Fibroblast of lung (primary cell): ENCODE results near the gene STX3. TPM values are rescaled to one million over a fixed set of nuclear protein-coding genes. Genes with fewer than 3 reads are reported as not detected.

Experiments
- DNase-seq, 2 donors: peaks; one replicate each; pipeline versions ENCODE4 v3.0.0 to v3.0.0-alpha.2; 2010; ENCODE audit warnings: low read depth in 2 of 2
- H2AFZ ChIP-seq: 2 replicates; pipeline ENCODE4 v1.5.1; 2012; ENCODE audit warnings: low read length, control low read depth, inconsistent platforms
- H3K27ac ChIP-seq: 2 replicates; pipeline ENCODE4 v1.5.1; 2011; ENCODE audit warnings: low read length, control low read depth; ENCODE audit not compliant: insufficient read depth
- H3K27me3 ChIP-seq: 2 replicates; pipeline ENCODE4 v1.5.1; 2011; ENCODE audit warnings: mild to moderate bottlenecking, low read length; ENCODE audit not compliant: control insufficient read depth, insufficient read depth
- H3K36me3 ChIP-seq: 2 replicates; pipeline ENCODE4 v1.5.1; 2011; ENCODE audit warnings: low read length; ENCODE audit not compliant: control insufficient read depth, insufficient read depth
- H3K4me1 ChIP-seq: 2 replicates; pipeline ENCODE4 v1.5.1; 2011; ENCODE audit warnings: low read length; ENCODE audit not compliant: control insufficient read depth, insufficient read depth; ENCODE audit errors: extremely low read depth
- H3K4me2 ChIP-seq: 2 replicates; pipeline ENCODE4 v1.5.1; 2011; ENCODE audit warnings: low read length, control low read depth; ENCODE audit not compliant: insufficient read depth; ENCODE audit errors: extremely low read depth
- H3K4me3 ChIP-seq, 4 experiments: fragments of 200-600 bp in 1 of 4; sonication (generic) in 1 of 4; replicated peaks in 1 of 4; 2 replicates each; pipeline ENCODE4 v1.5.1; 2011 to 2016; ENCODE audit warnings: low read length in 4 of 4, low read depth in 3 of 4, mild to moderate bottlenecking in 3 of 4, control low read depth in 2 of 4, inconsistent platforms in 1 of 4, mixed read lengths in 1 of 4; ENCODE audit not compliant: insufficient read depth in 1 of 4; ENCODE audit errors: control extremely low read depth in 1 of 4
- H3K79me2 ChIP-seq: 2 replicates; pipeline ENCODE4 v1.5.1; 2012; ENCODE audit warnings: mild to moderate bottlenecking, low read length, inconsistent platforms; ENCODE audit not compliant: control insufficient read depth, insufficient read depth
- H3K9ac ChIP-seq: 2 replicates; pipeline ENCODE4 v1.5.1; 2011; ENCODE audit warnings: mild to moderate bottlenecking, low read length, control low read depth; ENCODE audit not compliant: insufficient read depth
- H3K9me3 ChIP-seq: 2 replicates; pipeline ENCODE4 v1.5.1; 2012; ENCODE audit warnings: low read depth, low read length; ENCODE audit not compliant: control insufficient read depth, insufficient read depth
- H4K20me1 ChIP-seq: 2 replicates; pipeline ENCODE4 v1.5.1; 2011; ENCODE audit warnings: low read length; ENCODE audit not compliant: control insufficient read depth, insufficient read depth; ENCODE audit errors: extremely low read depth
- EZH2 ChIP-seq: IDR thresholded peaks from 2 replicates; pipeline ENCODE4 v1.5.1; 2012; ENCODE audit warnings: low read length, control low read depth, mild to moderate bottlenecking; ENCODE audit errors: missing control alignments
- polyA plus RNA-seq, 2 donors: library from polyadenylated mRNA; depleted of rRNA in 1 of 2; stranded (reverse) in 1 of 2; unstranded in 1 of 2; fragments of >200 nt; gene quantifications; 2 replicates each; pipeline ENCODE4 v1.2.1, GENCODE V29; 2011 to 2012; ENCODE audit warnings: missing spikeins in 1 of 2
- total RNA-seq: library from RNA; depleted of rRNA; stranded (reverse); fragments of >200 nt; gene quantifications from 2 replicates; pipeline ENCODE4 v1.2.1, GENCODE V29; 2014
- TF ChIP-seq, protein P1 (sequence below), 2 donors: IDR thresholded peaks in 1 of 2; conservative IDR thresholded peaks in 1 of 2; 1 replicate in 1 of 2; 2 replicates in 1 of 2; pipeline ENCODE4 v1.5.1; 2011 to 2012; ENCODE audit warnings: low read length in 2 of 2, control low read depth in 1 of 2, inconsistent platforms in 1 of 2, low read depth in 1 of 2, mild to moderate bottlenecking in 1 of 2

Gene STX3
- total and polyA plus RNA-seq, 2 donors (not counting 1 experiment from before 2014, with no cell fraction given), result 19.0 to 21.9 TPM

DNA sequence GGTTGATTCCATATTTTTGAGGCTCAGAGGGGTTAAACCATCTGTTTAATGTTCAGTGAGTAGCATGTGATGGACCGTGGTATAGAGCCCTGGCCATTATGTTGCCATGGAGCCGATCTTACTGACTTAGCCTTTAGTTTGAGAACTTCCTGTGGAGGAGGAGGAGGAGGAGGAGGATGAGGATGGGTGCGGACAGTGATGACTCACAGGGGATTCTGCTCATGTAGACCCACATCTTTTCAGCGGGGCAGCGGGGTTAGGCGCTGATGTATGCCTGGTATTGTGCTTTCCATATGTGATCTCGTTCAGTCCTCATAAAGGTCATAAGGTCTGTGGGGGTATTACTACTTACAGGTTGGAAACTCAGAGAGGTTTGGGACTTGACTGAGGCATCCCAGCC is 13.9 kb downstream of the STX3 start:
- H3K79me2 ChIP-seq, result peaks cover 24% of the 10 kb centered on the region
- no peaks in the 10 kb centered on the region for H3K4me1 ChIP-seq
- no peaks in the 10 kb centered on the region for H4K20me1 ChIP-seq
- no peaks in the 10 kb centered on the region for H3K27me3 ChIP-seq
- H3K9ac ChIP-seq, result no peak overlapping the region
- no peaks in the 10 kb centered on the region for H3K9me3 ChIP-seq
- peaks cover 1% of the 10 kb centered on the region for H3K36me3 ChIP-seq
- no peak overlapping the region for H2AFZ ChIP-seq
- DNase-seq, result no peak
- TF ChIP-seq, protein P1, sequence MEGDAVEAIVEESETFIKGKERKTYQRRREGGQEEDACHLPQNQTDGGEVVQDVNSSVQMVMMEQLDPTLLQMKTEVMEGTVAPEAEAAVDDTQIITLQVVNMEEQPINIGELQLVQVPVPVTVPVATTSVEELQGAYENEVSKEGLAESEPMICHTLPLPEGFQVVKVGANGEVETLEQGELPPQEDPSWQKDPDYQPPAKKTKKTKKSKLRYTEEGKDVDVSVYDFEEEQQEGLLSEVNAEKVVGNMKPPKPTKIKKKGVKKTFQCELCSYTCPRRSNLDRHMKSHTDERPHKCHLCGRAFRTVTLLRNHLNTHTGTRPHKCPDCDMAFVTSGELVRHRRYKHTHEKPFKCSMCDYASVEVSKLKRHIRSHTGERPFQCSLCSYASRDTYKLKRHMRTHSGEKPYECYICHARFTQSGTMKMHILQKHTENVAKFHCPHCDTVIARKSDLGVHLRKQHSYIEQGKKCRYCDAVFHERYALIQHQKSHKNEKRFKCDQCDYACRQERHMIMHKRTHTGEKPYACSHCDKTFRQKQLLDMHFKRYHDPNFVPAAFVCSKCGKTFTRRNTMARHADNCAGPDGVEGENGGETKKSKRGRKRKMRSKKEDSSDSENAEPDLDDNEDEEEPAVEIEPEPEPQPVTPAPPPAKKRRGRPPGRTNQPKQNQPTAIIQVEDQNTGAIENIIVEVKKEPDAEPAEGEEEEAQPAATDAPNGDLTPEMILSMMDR (conservative IDR thresholded peaks at IDR 0.05 in 1 of 2, IDR thresholded peaks at IDR 0.05 in 1 of 2; ENCODE audit: low read depth in 1 of 2, low read length in 2 of 2), result no peak
- TF ChIP-seq EZH2, result no peak
- H3K4me3 ChIP-seq, result no peak overlapping the region
- no peak overlapping the region for H3K4me2 ChIP-seq
- no peak overlapping the region for H3K27ac ChIP-seq

DNA sequence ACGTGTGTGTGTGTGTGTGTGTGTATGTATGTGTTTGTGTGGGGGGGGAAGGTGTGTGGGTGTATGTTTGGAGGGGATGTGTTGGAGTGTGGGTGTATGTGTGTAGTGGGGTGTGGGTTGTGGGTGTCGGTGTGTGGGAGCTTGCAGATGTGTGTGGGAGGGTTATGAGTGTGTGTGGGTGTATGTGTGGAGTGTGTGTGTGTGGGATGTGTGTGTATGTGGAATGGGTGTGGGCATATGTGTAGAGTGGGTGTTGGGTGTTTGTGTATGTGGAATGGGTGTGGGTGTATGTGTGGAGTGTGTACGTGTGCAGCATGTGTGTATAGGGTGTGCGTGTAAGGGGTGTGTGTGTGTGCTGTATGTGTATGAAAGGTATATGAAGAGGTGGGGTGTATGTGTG is 14.7 kb downstream of the STX3 start:
- Histone ChIP-seq H2AFZ (no peak overlapping the region), H3K79me2 (peaks cover 22% of the 10 kb centered on the region), H3K4me3 (no peak overlapping the region), H4K20me1 (no peaks in the 10 kb centered on the region), H3K27me3 (no peaks in the 10 kb centered on the region), H3K36me3 (peaks cover 1% of the 10 kb centered on the region), H3K9me3 (no peaks in the 10 kb centered on the region), H3K27ac (no peak overlapping the region), H3K4me2 (no peak overlapping the region), H3K4me1 (no peaks in the 10 kb centered on the region), H3K9ac (no peak overlapping the region)
- no peak for TF ChIP-seq EZH2
- DNase-seq, result no peak

DNA sequence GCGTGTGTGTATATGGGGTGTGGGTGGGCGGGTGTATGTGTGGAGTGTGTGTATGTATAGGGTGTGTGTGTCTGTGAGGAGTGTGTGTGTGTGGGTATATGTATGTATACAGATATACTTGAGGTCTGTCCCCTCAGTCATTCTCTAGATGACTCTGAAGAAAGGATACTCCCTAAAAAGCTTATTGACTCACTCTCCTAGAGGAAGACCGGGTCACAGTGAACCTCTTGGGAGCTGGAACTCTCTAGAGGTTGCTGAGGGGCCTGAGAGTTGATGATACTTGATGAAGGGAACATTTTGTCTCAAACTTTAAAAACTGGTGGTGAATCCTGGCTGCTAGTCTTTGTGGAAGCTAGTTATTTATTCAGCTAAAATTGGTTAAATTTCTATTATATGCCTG is 15.1 kb downstream of the STX3 start:
- Histone ChIP-seq H3K36me3 (peaks cover 1% of the 10 kb centered on the region), H3K4me2 (no peak overlapping the region), H3K27ac (no peak overlapping the region), H4K20me1 (no peaks in the 10 kb centered on the region), H3K9ac (no peak overlapping the region), H3K4me3 (no peak overlapping the region), H3K79me2 (peaks cover 22% of the 10 kb centered on the region), H3K9me3 (no peaks in the 10 kb centered on the region), H2AFZ (no peak overlapping the region), H3K27me3 (no peaks in the 10 kb centered on the region), H3K4me1 (no peaks in the 10 kb centered on the region)
- DNase-seq, result no peak
- TF ChIP-seq, protein P1 (conservative IDR thresholded peaks at IDR 0.05 in 1 of 2, IDR thresholded peaks at IDR 0.05 in 1 of 2; ENCODE audit: low read depth in 1 of 2, low read length in 2 of 2), result no peak
- TF ChIP-seq EZH2, result no peak
